Stomach (tissue), 9 donors: Measurements from ENCODE around the gene IFNGR1. TPM values are rescaled to one million over a fixed set of nuclear protein-coding genes. Genes with fewer than 3 reads are reported as not detected.

Experiments
- DNase-seq, 2 donors: peaks; one replicate each; pipeline versions ENCODE4 v3.0.0 to v3.0.0-alpha.2; 2013 to 2019
- H3K27ac ChIP-seq, 5 donors: fragments of 200-600 bp in 4 of 5; sonication (generic) in 4 of 5; one replicate each; pipeline ENCODE4 v1.5.1; 2013 to 2019; ENCODE audit warnings: mild to moderate bottlenecking in 1 of 5, moderate library complexity in 1 of 5
- H3K27me3 ChIP-seq, 3 donors: fragments of 200-600 bp; sonication (generic); one replicate each; pipeline ENCODE4 v1.5.1; 2017 to 2019; ENCODE audit warnings: mixed run types in 1 of 3
- H3K36me3 ChIP-seq, 4 donors: fragments of 200-600 bp; sonication (generic); 1 replicate in 3 of 4; 2 replicates in 1 of 4; pipeline ENCODE4 v1.5.1; 2016 to 2019
- H3K4me1 ChIP-seq, 4 donors: fragments of 200-600 bp; sonication (generic); one replicate each; pipeline ENCODE4 v1.5.1; 2016 to 2019
- H3K4me3 ChIP-seq, 4 donors: fragments of 200-600 bp; sonication (generic) in 3 of 4; one replicate each; pipeline ENCODE4 v1.5.1; 2016 to 2019; ENCODE audit warnings: mild to moderate bottlenecking in 1 of 4
- H3K9me3 ChIP-seq, 4 donors: fragments of 200-600 bp; sonication (generic); one replicate each; pipeline ENCODE4 v1.5.1; 2016 to 2019
- CTCF ChIP-seq, 7 experiments: fragments of 450-650 bp in 4 of 7; fragments of 200-600 bp in 3 of 7; sonication (generic) in 3 of 7; IDR thresholded peaks; one replicate each; pipeline ENCODE4 v1.5.1; 2016 to 2019; ENCODE audit warnings: antibody characterized with exemption in 7 of 7, control low read depth in 2 of 7, mild to moderate bottlenecking in 1 of 7
- EP300 ChIP-seq: sonication (generic); formaldehyde crosslinking; IDR thresholded peaks from one replicate; pipeline ENCODE4 v1.6.1; 2017; ENCODE audit warnings: antibody characterized with exemption
- POLR2A ChIP-seq, 4 donors: fragments of 450-650 bp; IDR thresholded peaks; one replicate each; pipeline ENCODE4 v1.6.1; 2016; ENCODE audit warnings: antibody characterized with exemption in 4 of 4, control low read depth in 2 of 4, mild to moderate bottlenecking in 1 of 4, moderate library complexity in 1 of 4
- POLR2AphosphoS5 ChIP-seq, 3 donors: sonication (generic); formaldehyde crosslinking; IDR thresholded peaks; one replicate each; pipeline ENCODE4 v1.6.1; 2016; ENCODE audit warnings: antibody characterized with exemption in 3 of 3
- WGBS, 5 donors: extraction: QIAGEN DNeasy Blood & Tissue Kit in 3 of 5; methylation state at CpG; one replicate each; pipeline versions ENCODE4 v1.1.5 to v1.1.7; 2013 to 2018; 5-methylcytosine and 5-hydroxymethylcytosine counted together
- intact Hi-C: fragments of 100-400 bp; cut with DNase I; formaldehyde crosslinking; loops from one replicate; pipeline ENCODE4 v1.15.1; 2023; ENCODE audit warnings: low total_unique reads
- polyA plus RNA-seq, 3 donors: library from polyadenylated mRNA; stranded (reverse); fragments of 200-250 nt; gene quantifications; one replicate each; pipeline ENCODE4 v1.2.3, GENCODE V29; 2013
- total RNA-seq, 5 donors: library from RNA; depleted of rRNA; stranded (reverse); fragments of >200 nt; gene quantifications; one replicate each; pipeline versions ENCODE4 v1.1.0 to v1.2.3, GENCODE V29; 2014 to 2016
- donor health status: healthy with polysubstance abuse.
- donor health status: Bipolar disorder and iron deficiency.
- donor health status: healthy.

The IFNGR1 gene
- total and polyA plus RNA-seq, 8 donors, result 1.2 to 122 (median 30.0) TPM

- WGBS, 5 donors, result 86 to 95% (median 92%) methylated on average over 4 of the region's 4 CpGs
- intact Hi-C loops, result no loop called here
- H3K27me3 ChIP-seq, result no peaks in the 10 kb centered on the region
- H3K27ac ChIP-seq, result no peak overlapping the region
- TF ChIP-seq POLR2AphosphoS5 (IDR thresholded peaks at IDR 0.05), result no peak
- no peak for TF ChIP-seq CTCF (IDR thresholded peaks at IDR 0.05)
- TF ChIP-seq POLR2A (IDR thresholded peaks at IDR 0.05), result no peak
- TF ChIP-seq EP300, result no peak
- peaks cover 20 to 71% (median 23%) of the 10 kb centered on the region in 4 donors for H3K4me1 ChIP-seq
- H3K9me3 ChIP-seq, result no peaks in the 10 kb centered on the region
- H3K36me3 ChIP-seq, result no peaks in the 10 kb centered on the region
- H3K4me3 ChIP-seq, result no peak overlapping the region
- DNase-seq, result no peak
These were observed 7.5 kb upstream of the IFNGR1 start for GRCh38 chr6:137226697-137227096.

- Histone ChIP-seq H3K4me1 (peaks cover 26 to 71% (median 35%) of the 10 kb centered on the region in 4 donors), H3K4me3 (no peak overlapping the region), H3K9me3 (no peaks in the 10 kb centered on the region), H3K36me3 (no peaks in the 10 kb centered on the region), H3K27me3 (no peaks in the 10 kb centered on the region), H3K27ac (peak overlapping the region; percentile 16 to 99 (median 72))
- intact Hi-C loops, result no loop called here
- WGBS, 5 donors, result 69 to 88% (median 80%) methylated on average over 2 of the region's 2 CpGs
- DNase-seq, result no peak
- TF ChIP-seq EP300, result no peak
- TF ChIP-seq POLR2AphosphoS5 (IDR thresholded peaks at IDR 0.05), result peak in 1 of 3 donors; percentile 32
These were observed 5.6 kb upstream of the IFNGR1 start for GRCh38 chr6:137224799-137225198.

GRCh38 chr6:137223370-137224131 lies 4.4 kb upstream of the IFNGR1 start:
- Histone ChIP-seq H3K4me3 (no peak overlapping the region), H3K36me3 (no peaks in the 10 kb centered on the region), H3K27ac (peak overlapping the region; percentile 72 to 99 (median 98)), H3K27me3 (no peaks in the 10 kb centered on the region), H3K4me1 (peaks cover 30 to 71% (median 38%) of the 10 kb centered on the region in 4 donors), H3K9me3 (no peaks in the 10 kb centered on the region)
- TF ChIP-seq EP300, result no peak
- no peak for TF ChIP-seq CTCF (IDR thresholded peaks at IDR 0.05)
- peak in 2 of 3 donors; percentile 46 to 82 for TF ChIP-seq POLR2AphosphoS5 (IDR thresholded peaks at IDR 0.05)
- no peak for TF ChIP-seq POLR2A (IDR thresholded peaks at IDR 0.05)
- peak; percentile 64 to 71 for DNase-seq
- intact Hi-C loops, result no loop called here
- WGBS, 5 donors, result 65 to 70% (median 66%) methylated on average over 6 of the region's 6 CpGs

GRCh38 chr6:137222381-137222780 lies 3.2 kb upstream of the IFNGR1 start:
- Histone ChIP-seq H3K9me3 (no peaks in the 10 kb centered on the region), H3K4me3 (no peak overlapping the region), H3K36me3 (no peaks in the 10 kb centered on the region), H3K27me3 (no peaks in the 10 kb centered on the region), H3K4me1 (peaks cover 33 to 70% (median 43%) of the 10 kb centered on the region in 4 donors), H3K27ac (peak overlapping the region; percentile 66 to 99 (median 98))
- intact Hi-C loops, result no loop called here
- TF ChIP-seq CTCF (IDR thresholded peaks at IDR 0.05), result no peak
- TF ChIP-seq POLR2AphosphoS5 (IDR thresholded peaks at IDR 0.05), result peak in 2 of 3 donors; percentile 10 to 21
- WGBS, 5 donors, result 40 to 69% (median 51%) methylated on average over 3 of the region's 3 CpGs
- peak; percentile 46 to 58 for DNase-seq
